Measurements from ENCODE around the gene ZNF337.

The ZNF337 gene

DNA sequence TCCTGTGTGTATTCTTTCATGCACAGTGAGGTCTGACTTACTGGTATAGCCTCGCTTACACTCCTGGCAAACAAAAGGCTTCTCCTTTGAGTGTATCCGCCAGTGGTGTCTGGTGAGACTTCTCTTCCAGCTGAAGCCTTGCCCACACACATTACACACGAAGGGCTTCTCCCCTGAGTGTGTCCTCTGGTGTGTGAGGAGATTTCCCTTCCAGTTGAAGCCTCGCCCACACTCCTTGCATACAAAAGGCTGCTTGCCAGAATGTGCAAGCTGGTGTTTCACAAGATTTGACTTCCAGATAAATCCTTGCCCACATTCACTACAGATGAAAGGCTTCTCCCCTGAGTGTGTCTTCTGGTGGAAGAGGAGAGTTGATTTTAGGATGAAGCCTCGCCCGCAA lies 21.5 kb downstream of the ZNF337 start:
- Histone ChIP-seq H3K9me2 (replicated peaks; ENCODE audit: control insufficient read depth, low read length) (no peaks in the 10 kb centered on the region), H3K79me2 (ENCODE audit: control insufficient read depth, low read length) (no peaks in the 10 kb centered on the region), H3K4me2 (ENCODE audit: low read length) (no peak overlapping the region), H3K9me3 (ENCODE audit: control insufficient read depth, insufficient read depth, low read length) (no peaks in the 10 kb centered on the region), H3K4me3 (ENCODE audit: low read length) (no peak overlapping the region), H3K4me1 (ENCODE audit: control insufficient read depth, low read length) (no peaks in the 10 kb centered on the region), H4K20me1 (ENCODE audit: control insufficient read depth, insufficient read depth, low read depth, low read length) (no peaks in the 10 kb centered on the region), H3K27ac (ENCODE audit: low read depth, low read length) (no peak overlapping the region), H3K36me3 (ENCODE audit: control insufficient read depth, low read length) (peaks cover 64% of the 10 kb centered on the region), H3F3A (ENCODE audit: control insufficient read depth, insufficient read depth) (no peaks in the 10 kb centered on the region), H3K27me3 (ENCODE audit: control insufficient read depth, low read length) (no peaks in the 10 kb centered on the region)
- TF ChIP-seq, protein P1, sequence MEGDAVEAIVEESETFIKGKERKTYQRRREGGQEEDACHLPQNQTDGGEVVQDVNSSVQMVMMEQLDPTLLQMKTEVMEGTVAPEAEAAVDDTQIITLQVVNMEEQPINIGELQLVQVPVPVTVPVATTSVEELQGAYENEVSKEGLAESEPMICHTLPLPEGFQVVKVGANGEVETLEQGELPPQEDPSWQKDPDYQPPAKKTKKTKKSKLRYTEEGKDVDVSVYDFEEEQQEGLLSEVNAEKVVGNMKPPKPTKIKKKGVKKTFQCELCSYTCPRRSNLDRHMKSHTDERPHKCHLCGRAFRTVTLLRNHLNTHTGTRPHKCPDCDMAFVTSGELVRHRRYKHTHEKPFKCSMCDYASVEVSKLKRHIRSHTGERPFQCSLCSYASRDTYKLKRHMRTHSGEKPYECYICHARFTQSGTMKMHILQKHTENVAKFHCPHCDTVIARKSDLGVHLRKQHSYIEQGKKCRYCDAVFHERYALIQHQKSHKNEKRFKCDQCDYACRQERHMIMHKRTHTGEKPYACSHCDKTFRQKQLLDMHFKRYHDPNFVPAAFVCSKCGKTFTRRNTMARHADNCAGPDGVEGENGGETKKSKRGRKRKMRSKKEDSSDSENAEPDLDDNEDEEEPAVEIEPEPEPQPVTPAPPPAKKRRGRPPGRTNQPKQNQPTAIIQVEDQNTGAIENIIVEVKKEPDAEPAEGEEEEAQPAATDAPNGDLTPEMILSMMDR (IDR thresholded peaks at IDR 0.05; ENCODE audit: low read depth, low read length, poor library complexity, severe bottlenecking), result no peak
- no peak for TF ChIP-seq EZH2phosphoT487 (IDR thresholded peaks at IDR 0.05; ENCODE audit: borderline replicate concordance, low read length)

DNA sequence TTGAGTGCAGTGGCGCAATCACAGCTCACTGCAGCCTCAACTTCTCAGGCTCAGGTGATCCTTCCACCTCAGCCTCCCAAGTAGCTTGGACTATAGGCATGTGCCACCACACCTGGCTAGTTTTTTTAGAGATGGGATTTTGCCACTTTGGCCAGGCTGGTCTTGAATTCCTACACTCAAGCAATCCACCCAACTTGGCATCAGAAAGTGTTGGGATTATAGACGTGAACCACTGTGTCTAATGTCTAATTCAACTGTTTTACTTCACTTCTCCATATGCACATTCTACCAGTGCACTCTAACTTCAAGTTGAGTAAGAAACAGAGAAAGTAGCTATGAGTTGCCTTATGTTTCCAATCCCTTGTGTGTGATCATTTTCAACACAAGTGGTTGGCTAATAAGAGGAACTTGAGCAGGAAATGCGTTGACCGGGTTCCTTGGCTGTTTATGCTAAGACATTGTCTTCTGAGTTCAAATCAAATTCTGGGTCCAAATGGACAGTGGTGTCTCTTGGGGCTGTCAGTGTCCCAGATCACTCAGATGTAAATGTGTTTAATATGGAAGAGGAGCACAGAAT lies 23.9 kb downstream of the ZNF337 start:
- Histone ChIP-seq H3K9me2 (replicated peaks; ENCODE audit: control insufficient read depth, low read length) (no peaks in the 10 kb centered on the region), H3K27ac (ENCODE audit: low read depth, low read length) (no peak overlapping the region), H3K4me1 (ENCODE audit: control insufficient read depth, low read length) (no peaks in the 10 kb centered on the region), H3K27me3 (ENCODE audit: control insufficient read depth, low read length) (no peaks in the 10 kb centered on the region), H4K20me1 (ENCODE audit: control insufficient read depth, insufficient read depth, low read depth, low read length) (no peaks in the 10 kb centered on the region), H3F3A (ENCODE audit: control insufficient read depth, insufficient read depth) (no peaks in the 10 kb centered on the region), H3K4me3 (ENCODE audit: low read length) (no peak overlapping the region), H3K4me2 (ENCODE audit: low read length) (no peak overlapping the region), H3K36me3 (ENCODE audit: control insufficient read depth, low read length) (peaks cover 50% of the 10 kb centered on the region), H3K79me2 (ENCODE audit: control insufficient read depth, low read length) (no peaks in the 10 kb centered on the region), H3K9me3 (ENCODE audit: control insufficient read depth, insufficient read depth, low read length) (no peaks in the 10 kb centered on the region)
- no peak for TF ChIP-seq EZH2phosphoT487 (IDR thresholded peaks at IDR 0.05; ENCODE audit: borderline replicate concordance, low read length)
- TF ChIP-seq, protein P1 (IDR thresholded peaks at IDR 0.05; ENCODE audit: low read depth, low read length, poor library complexity, severe bottlenecking), result no peak

DNA sequence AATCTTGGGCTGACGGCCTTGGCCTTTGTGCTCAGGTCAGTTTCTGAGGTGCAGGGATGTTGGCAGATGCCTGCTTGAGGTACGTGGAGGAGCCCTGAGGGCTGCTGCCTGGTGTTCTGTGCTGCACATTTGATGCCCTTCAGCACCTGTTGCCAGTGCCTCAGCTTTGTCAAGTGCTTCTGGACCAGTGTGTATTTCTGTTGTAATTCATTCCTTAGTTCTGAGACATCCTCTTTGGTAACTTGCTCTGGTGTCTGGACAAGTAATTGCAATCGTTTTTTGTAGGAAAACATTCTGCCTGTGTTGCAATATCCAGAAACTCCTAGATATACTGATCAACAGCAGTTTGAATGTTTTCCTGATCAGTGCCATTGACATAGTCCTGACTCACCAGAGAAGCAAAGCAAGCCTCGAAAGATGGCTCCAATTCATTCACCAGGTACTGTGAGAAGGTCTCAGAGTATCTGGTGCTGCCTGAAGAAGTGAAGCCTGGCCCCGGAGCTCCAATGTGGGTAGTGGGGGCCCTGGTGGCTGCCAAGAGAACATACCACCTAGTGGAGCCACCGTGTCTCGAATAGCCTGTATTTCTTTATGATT lies 26.7 kb downstream of the ZNF337 start:
- TF ChIP-seq, protein P1 (IDR thresholded peaks at IDR 0.05; ENCODE audit: low read depth, low read length, poor library complexity, severe bottlenecking), result no peak

More for the DNA sequence above, 26.7 kb downstream of the ZNF337 start:
- H3K27ac ChIP-seq (ENCODE audit: low read depth, low read length), result no peak overlapping the region
- no peaks in the 10 kb centered on the region for H4K20me1 ChIP-seq (ENCODE audit: control insufficient read depth, insufficient read depth, low read depth, low read length)
- no peaks in the 10 kb centered on the region for H3K9me3 ChIP-seq (ENCODE audit: control insufficient read depth, insufficient read depth, low read length)
- H3K4me1 ChIP-seq (ENCODE audit: control insufficient read depth, low read length), result no peaks in the 10 kb centered on the region
- H3K27me3 ChIP-seq (ENCODE audit: control insufficient read depth, low read length), result no peaks in the 10 kb centered on the region
- H3K79me2 ChIP-seq (ENCODE audit: control insufficient read depth, low read length), result no peaks in the 10 kb centered on the region
- H3K9me2 ChIP-seq (replicated peaks; ENCODE audit: control insufficient read depth, low read length), result no peaks in the 10 kb centered on the region
- no peaks in the 10 kb centered on the region for H3F3A ChIP-seq (ENCODE audit: control insufficient read depth, insufficient read depth)
- H3K4me3 ChIP-seq (ENCODE audit: low read length), result no peak overlapping the region
- peaks cover 23% of the 10 kb centered on the region for H3K36me3 ChIP-seq (ENCODE audit: control insufficient read depth, low read length)
- H3K4me2 ChIP-seq (ENCODE audit: low read length), result no peak overlapping the region

Data from DOHH2 (cell line).